Measurements from ENCODE around the gene LRP3.
"Not testable (repeated sequence)": the region's sequence is repeated elsewhere in the genome, so short reads cannot be mapped to it uniquely, and the experiment has no call there.

LRP3 gene

GRCh38 chr19:33207903-33208302 is 13.8 kb downstream of the LRP3 start:
- no peak overlapping the region for H3K4me3 ChIP-seq (replicated peaks; ENCODE audit: low read depth, low read length)
- TF ChIP-seq CTCF (IDR thresholded peaks at IDR 0.05; ENCODE audit: low read length, missing control alignments), result no peak
- no peak for DNase-seq (ENCODE audit: low read depth)

GRCh38 chr19:33208371-33208895 is 14.3 kb downstream of the LRP3 start:
- H3K4me3 ChIP-seq (replicated peaks; ENCODE audit: low read depth, low read length), result no peak overlapping the region
- DNase-seq (ENCODE audit: low read depth), result no peak
- no peak for TF ChIP-seq CTCF (IDR thresholded peaks at IDR 0.05; ENCODE audit: low read length, missing control alignments)

GRCh38 chr19:33208904-33209849 is 15.0 kb downstream of the LRP3 start:
- DNase-seq (ENCODE audit: low read depth), result no peak
- no peak for TF ChIP-seq CTCF (IDR thresholded peaks at IDR 0.05; ENCODE audit: low read length, missing control alignments)
- no peak overlapping the region for H3K4me3 ChIP-seq (replicated peaks; ENCODE audit: low read depth, low read length)

DNA sequence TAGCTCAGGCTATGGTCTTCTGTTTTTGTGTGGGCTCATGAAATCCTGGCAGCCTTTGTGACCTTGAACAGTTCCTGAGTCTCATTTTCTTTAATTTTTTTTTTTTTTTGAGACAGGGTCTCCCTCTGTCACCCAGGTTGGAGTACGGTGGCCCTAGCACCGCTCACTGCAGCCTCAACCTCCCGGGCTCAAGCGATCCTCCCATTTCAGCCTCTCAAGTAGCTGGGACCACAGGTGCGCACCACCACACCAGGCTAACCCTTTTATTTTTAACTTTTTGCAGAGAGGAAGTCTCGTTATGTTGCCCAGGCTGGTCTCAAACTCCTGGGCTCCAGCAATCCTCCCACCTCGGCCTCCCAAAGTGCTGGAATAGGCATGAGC is 15.7 kb downstream of the LRP3 start:
- not testable (repeated sequence) for DNase-seq (ENCODE audit: low read depth); H3K4me3 ChIP-seq (replicated peaks; ENCODE audit: low read depth, low read length)

DNA sequence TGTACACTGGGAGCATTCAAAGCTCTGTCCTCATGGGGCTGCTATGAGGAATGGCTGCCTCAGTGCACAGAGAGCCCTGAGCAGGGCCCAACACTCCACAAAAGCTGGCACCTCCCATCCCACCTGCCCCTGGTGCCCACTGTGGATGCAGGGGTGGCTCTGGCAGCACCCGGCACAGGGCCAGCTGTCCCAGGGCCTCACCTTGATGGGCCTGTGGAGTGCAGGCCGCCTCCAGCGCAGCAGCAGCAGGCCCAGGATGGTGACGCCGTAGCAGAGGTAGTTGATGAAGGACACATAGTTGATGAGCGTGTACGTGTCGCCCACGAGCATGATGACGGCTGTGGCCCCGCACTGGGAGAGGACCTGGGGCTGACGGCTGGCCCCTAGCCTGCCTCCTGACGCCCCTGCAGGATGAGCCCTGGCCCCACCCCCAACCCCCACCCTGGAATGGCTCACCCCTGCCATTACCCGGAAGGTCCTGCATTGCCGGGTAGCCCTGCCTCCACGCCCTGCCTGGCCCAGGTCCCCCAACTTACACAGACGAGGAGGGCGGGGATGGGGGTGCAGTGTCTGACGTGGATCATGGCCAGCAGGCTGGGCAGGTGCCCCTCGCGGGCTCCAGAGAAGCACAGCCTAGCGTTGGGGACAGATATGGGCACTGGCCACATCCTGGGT is 16.3 kb downstream of the LRP3 start:
- TF ChIP-seq CTCF (IDR thresholded peaks at IDR 0.05; ENCODE audit: low read length, missing control alignments), result no peak
- DNase-seq (ENCODE audit: low read depth), result no peak
- H3K4me3 ChIP-seq (replicated peaks; ENCODE audit: low read depth, low read length), result no peak overlapping the region

DNA sequence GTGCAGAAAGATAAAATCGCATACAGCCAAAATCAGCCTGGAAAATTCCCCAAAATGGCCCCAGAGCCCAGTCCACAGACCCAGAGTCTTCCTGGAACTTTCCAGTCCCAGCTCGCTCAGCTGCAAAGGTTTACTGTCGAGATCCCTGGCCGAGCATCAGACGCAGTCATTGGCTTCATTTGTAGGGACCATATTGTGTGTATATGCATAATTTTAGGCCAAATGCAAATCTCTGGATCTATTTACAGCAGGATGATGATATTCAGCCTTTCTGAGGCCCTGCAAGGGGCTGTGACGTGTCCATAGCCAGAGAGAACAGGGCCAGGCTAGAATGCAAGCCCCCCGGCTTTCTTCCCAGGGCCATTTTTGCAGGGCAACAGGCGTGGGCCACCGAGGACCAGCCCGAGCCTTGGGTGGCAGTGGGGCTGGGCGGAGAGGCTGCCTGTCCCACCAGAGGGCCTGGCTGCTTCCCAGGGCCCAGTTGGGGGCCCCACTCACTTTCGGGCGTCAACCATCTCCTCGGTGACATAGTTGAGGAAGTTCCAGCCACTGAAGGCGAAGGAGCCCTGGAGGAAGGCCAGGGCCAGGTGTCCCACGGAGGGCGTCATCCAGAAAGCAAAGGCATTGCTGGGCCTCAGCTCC is 17.8 kb downstream of the LRP3 start:
- no peak for TF ChIP-seq CTCF (IDR thresholded peaks at IDR 0.05; ENCODE audit: low read length, missing control alignments)
- no peak for DNase-seq (ENCODE audit: low read depth)
- no peak overlapping the region for H3K4me3 ChIP-seq (replicated peaks; ENCODE audit: low read depth, low read length)

Measured in fibroblast of pulmonary artery (primary cell).